SK-N-SH (cell line): ENCODE data around the gene TRA2A. TPM values are rescaled to one million over a fixed set of nuclear protein-coding genes. Genes with fewer than 3 reads are reported as not detected.

Experiments used
- CTCF ChIP-seq: fragments of 200-600 bp; sonication (generic); IDR thresholded peaks from 2 replicates; pipeline ENCODE4 v1.6.1; 2017; ENCODE audit warnings: antibody characterized with exemption, mild to moderate bottlenecking, moderate library complexity
- ELF1 ChIP-seq: IDR thresholded peaks from 2 replicates; pipeline ENCODE4 v1.4.0; 2012
- EP300 ChIP-seq, 2 experiments: IDR thresholded peaks; 2 replicates each; pipeline versions ENCODE4 v1.4.0 to v1.6.1; 2012; ENCODE audit warnings: borderline replicate concordance in 1 of 2, low read depth in 1 of 2, low read length in 1 of 2
- FOSL2 ChIP-seq: IDR thresholded peaks from 2 replicates; pipeline ENCODE4 v1.4.0; 2012; ENCODE audit warnings: low read depth, mild to moderate bottlenecking, moderate library complexity, borderline replicate concordance
- FOXM1 ChIP-seq: IDR thresholded peaks from 2 replicates; pipeline ENCODE4 v1.4.0; 2012; ENCODE audit warnings: low read depth, mild to moderate bottlenecking
- GATA2 ChIP-seq: sonication (generic); formaldehyde crosslinking; IDR thresholded peaks from 2 replicates; pipeline ENCODE4 v1.5.0; 2020; ENCODE audit warnings: mild to moderate bottlenecking, missing genetic modification reagents
- JUND ChIP-seq: IDR thresholded peaks from 2 replicates; pipeline ENCODE4 v1.4.0; 2012
- MXI1 ChIP-seq: IDR thresholded peaks from 2 replicates; pipeline ENCODE4 v1.6.1; 2012; ENCODE audit warnings: mild to moderate bottlenecking, low read depth, low read length, improper control_type of control experiment
- NRF1 ChIP-seq: IDR thresholded peaks from 2 replicates; pipeline ENCODE4 v1.6.1; 2012; ENCODE audit warnings: low read depth, mild to moderate bottlenecking, low read length
- RAD21 ChIP-seq: IDR thresholded peaks from 2 replicates; pipeline ENCODE4 v1.6.1; 2012; ENCODE audit warnings: mild to moderate bottlenecking, low read length
- REST ChIP-seq: IDR thresholded peaks from 2 replicates; pipeline ENCODE4 v1.6.1; 2012; ENCODE audit warnings: mild to moderate bottlenecking, low read depth, low read length, moderate library complexity
- RFX5 ChIP-seq: IDR thresholded peaks from 2 replicates; pipeline ENCODE4 v1.6.1; 2012; ENCODE audit warnings: mild to moderate bottlenecking, improper control_type of control experiment, low read length
- SMC3 ChIP-seq: IDR thresholded peaks from 2 replicates; pipeline ENCODE4 v1.6.1; 2012; ENCODE audit warnings: low read depth, low read length, improper control_type of control experiment
- TAF1 ChIP-seq: IDR thresholded peaks from 2 replicates; pipeline ENCODE4 v1.6.1; 2012; ENCODE audit warnings: low read depth, mild to moderate bottlenecking, low read length, moderate library complexity, borderline replicate concordance
- TEAD4 ChIP-seq: IDR thresholded peaks from 2 replicates; pipeline ENCODE4 v1.4.0; 2012; ENCODE audit warnings: mild to moderate bottlenecking, borderline replicate concordance; ENCODE audit not compliant: insufficient read depth
- USF1 ChIP-seq: IDR thresholded peaks from 2 replicates; pipeline ENCODE4 v1.4.0; 2012; ENCODE audit warnings: low read depth, borderline replicate concordance
- polyA plus RNA-seq, 3 experiments: library from polyadenylated mRNA; depleted of rRNA; stranded (reverse); fragments of >200 nt; gene quantifications; 2 replicates each; pipeline ENCODE4 v1.2.3, GENCODE V29; 2012
- TF ChIP-seq, protein P1 (sequence below): IDR thresholded peaks from 2 replicates; pipeline ENCODE4; 2012
- TF ChIP-seq, protein P2 (sequence below): IDR thresholded peaks from 2 replicates; pipeline ENCODE4 v1.4.0; 2012; ENCODE audit warnings: low read depth
- TF ChIP-seq, protein P3 (sequence below): fragments of 150-350 bp; IDR thresholded peaks from 2 replicates; pipeline ENCODE4 v1.6.1; 2017; ENCODE audit warnings: antibody characterized with exemption, low read length, low read depth, borderline replicate concordance

Gene TRA2A
- polyA plus RNA-seq, 1 of the 3 experiments (the other 2 are of a cell fraction) = 62.1 TPM

- TF ChIP-seq REST = peak; percentile 79
- 0 out of 2 replicates have a peak, but pooled peaks have one; percentile 9 for TF ChIP-seq FOSL2
- TF ChIP-seq, protein P1, sequence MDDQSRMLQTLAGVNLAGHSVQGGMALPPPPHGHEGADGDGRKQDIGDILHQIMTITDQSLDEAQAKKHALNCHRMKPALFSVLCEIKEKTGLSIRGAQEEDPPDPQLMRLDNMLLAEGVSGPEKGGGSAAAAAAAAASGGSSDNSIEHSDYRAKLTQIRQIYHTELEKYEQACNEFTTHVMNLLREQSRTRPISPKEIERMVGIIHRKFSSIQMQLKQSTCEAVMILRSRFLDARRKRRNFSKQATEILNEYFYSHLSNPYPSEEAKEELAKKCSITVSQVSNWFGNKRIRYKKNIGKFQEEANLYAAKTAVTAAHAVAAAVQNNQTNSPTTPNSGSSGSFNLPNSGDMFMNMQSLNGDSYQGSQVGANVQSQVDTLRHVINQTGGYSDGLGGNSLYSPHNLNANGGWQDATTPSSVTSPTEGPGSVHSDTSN = peak; percentile 25; the same call in 1 of the 2 replicates
- TF ChIP-seq USF1 = no peak
- TF ChIP-seq MXI1 = peak; percentile 99
- TF ChIP-seq SMC3 = no peak; the same call in 1 of the 2 replicates
- no peak for TF ChIP-seq CTCF
- no peak for TF ChIP-seq GATA2
- peak; percentile 85 for TF ChIP-seq TAF1
- peak; percentile 5 to 34; a peak in 2 of 4 replicates for TF ChIP-seq EP300 (IDR thresholded peaks at IDR 0.05; ENCODE audit: borderline replicate concordance in 1 of 2, low read depth in 1 of 2, low read length in 1 of 2)
- TF ChIP-seq, protein P2, sequence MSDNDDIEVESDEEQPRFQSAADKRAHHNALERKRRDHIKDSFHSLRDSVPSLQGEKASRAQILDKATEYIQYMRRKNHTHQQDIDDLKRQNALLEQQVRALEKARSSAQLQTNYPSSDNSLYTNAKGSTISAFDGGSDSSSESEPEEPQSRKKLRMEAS = peak; percentile 98
- no peak for TF ChIP-seq ELF1
- no peak for TF ChIP-seq JUND
- peak; percentile 68 for TF ChIP-seq RFX5
- no peak for TF ChIP-seq TEAD4
- TF ChIP-seq, protein P3, sequence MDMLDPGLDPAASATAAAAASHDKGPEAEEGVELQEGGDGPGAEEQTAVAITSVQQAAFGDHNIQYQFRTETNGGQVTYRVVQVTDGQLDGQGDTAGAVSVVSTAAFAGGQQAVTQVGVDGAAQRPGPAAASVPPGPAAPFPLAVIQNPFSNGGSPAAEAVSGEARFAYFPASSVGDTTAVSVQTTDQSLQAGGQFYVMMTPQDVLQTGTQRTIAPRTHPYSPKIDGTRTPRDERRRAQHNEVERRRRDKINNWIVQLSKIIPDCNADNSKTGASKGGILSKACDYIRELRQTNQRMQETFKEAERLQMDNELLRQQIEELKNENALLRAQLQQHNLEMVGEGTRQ = no peak
- TF ChIP-seq NRF1 = peak; percentile 15; the same call in 1 of the 2 replicates
- 0 out of 2 replicates have a peak, but pooled peaks have one; percentile 21 for TF ChIP-seq FOXM1
- no peak; the same call in 1 of the 2 replicates for TF ChIP-seq RAD21
These were observed 57.5 kb downstream of the TRA2A start (continued) for GRCh38 chr7:23474094-23474828.
